Stimulated activated CD4-positive, alpha-beta T cell treated with anti-CD3 and anti-CD28 coated beads, Interleukin-4, amount 100 ng/mL, for 48 hours (primary cell): Measurements from ENCODE around the gene IGFBP6.
"Not testable (repeated sequence)": the region's sequence is repeated elsewhere in the genome, so short reads cannot be mapped to it uniquely, and the experiment has no call there.

ENCODE experiments used
- DNase-seq, 2 donors: peaks; one replicate each; pipeline ENCODE4 v3.0.0-alpha.2; 2020; ENCODE audit warnings: low read depth in 2 of 2

Gene IGFBP6

GRCh38 chr12:53070877-53071492 is 26.5 kb upstream of the IGFBP6 start:
- DNase-seq: no peak

- no peak for DNase-seq
Measured at GRCh38 chr12:53071591-53072551, 25.6 kb upstream of the IGFBP6 start.

- DNase-seq: no peak
Measured at GRCh38 chr12:53073881-53074280, 23.6 kb upstream of the IGFBP6 start.

GRCh38 chr12:53074283-53074998 is 23.0 kb upstream of the IGFBP6 start:
- no peak for DNase-seq

- DNase-seq: no peak
Measured at GRCh38 chr12:53074999-53075370, 22.5 kb upstream of the IGFBP6 start.

- no peak for DNase-seq
Measured at GRCh38 chr12:53076461-53076860, 21.0 kb upstream of the IGFBP6 start.

GRCh38 chr12:53077030-53077429 is 20.4 kb upstream of the IGFBP6 start:
- no peak for DNase-seq

GRCh38 chr12:53078425-53079225 is 18.8 kb upstream of the IGFBP6 start:
- DNase-seq: peak in 1 of 2 donors; percentile 37

- peak; percentile 95 for DNase-seq
Measured at GRCh38 chr12:53079226-53080117, 18.0 kb upstream of the IGFBP6 start, which contains the start of gene SPRYD3. Gene SPRYD3, minus strand, starts transcription at chr12:53079390. Its CDS starts 57 bp downstream, at chr12:53079333.

- DNase-seq: no peak
Measured at GRCh38 chr12:53082637-53083175, 14.8 kb upstream of the IGFBP6 start.

GRCh38 chr12:53086361-53086760 is 11.1 kb upstream of the IGFBP6 start:
- no peak for DNase-seq

GRCh38 chr12:53090105-53090504 is 7.4 kb upstream of the IGFBP6 start:
- no peak for DNase-seq

GRCh38 chr12:53090554-53090953 is 6.9 kb upstream of the IGFBP6 start:
- no peak for DNase-seq

GRCh38 chr12:53091756-53092155 is 5.7 kb upstream of the IGFBP6 start:
- DNase-seq: no peak

GRCh38 chr12:53093777-53094393 is 3.6 kb upstream of the IGFBP6 start:
- no peak for DNase-seq

GRCh38 chr12:53094394-53094787 is 3.1 kb upstream of the IGFBP6 start:
- no peak for DNase-seq

GRCh38 chr12:53094796-53095595 is 2.5 kb upstream of the IGFBP6 start:
- DNase-seq: not testable (repeated sequence)

- not testable (repeated sequence) for DNase-seq
Measured at GRCh38 chr12:53095596-53095895, 1.9 kb upstream of the IGFBP6 start.
